ENCODE data around the gene APOO. TPM values are rescaled to one million over a fixed set of nuclear protein-coding genes. Genes with fewer than 3 reads are reported as not detected.

Gene APOO
- total RNA-seq, 1 experiment from 2014 or later: 20.2 TPM

- no peak for DNase-seq
- no peaks in the 10 kb centered on the region for H3K27me3 ChIP-seq
- no peaks in the 10 kb centered on the region; the same call in 1 of the 2 replicates for H3K36me3 ChIP-seq
- H3K9me3 ChIP-seq: no peaks in the 10 kb centered on the region
- no peak overlapping the region for H3K4me3 ChIP-seq
Measured at GRCh38 chrX:23845351-23845817, 62.4 kb downstream of the APOO start.

- Histone ChIP-seq H3K36me3 (no peaks in the 10 kb centered on the region), H3K9me3 (no peaks in the 10 kb centered on the region), H3K27me3 (no peaks in the 10 kb centered on the region), H3K4me3 (no peak overlapping the region)
- no peak for DNase-seq
Measured at GRCh38 chrX:23844502-23845138, 63.1 kb downstream of the APOO start.

- H3K27me3 ChIP-seq: no peaks in the 10 kb centered on the region
- H3K36me3 ChIP-seq: no peaks in the 10 kb centered on the region
- no peak overlapping the region for H3K4me3 ChIP-seq
- no peaks in the 10 kb centered on the region for H3K9me3 ChIP-seq
- no peak for DNase-seq
Measured at GRCh38 chrX:23841847-23842522, 65.8 kb downstream of the APOO start.

- no peak for DNase-seq
- no peaks in the 10 kb centered on the region for H3K36me3 ChIP-seq
- no peaks in the 10 kb centered on the region for H3K9me3 ChIP-seq
- no peaks in the 10 kb centered on the region for H3K27me3 ChIP-seq
- H3K4me3 ChIP-seq: no peak overlapping the region
Measured at GRCh38 chrX:23840674-23841073, 67.1 kb downstream of the APOO start.

- no peak overlapping the region for H3K4me3 ChIP-seq
- H3K9me3 ChIP-seq: no peaks in the 10 kb centered on the region
- no peaks in the 10 kb centered on the region for H3K36me3 ChIP-seq
- no peak for DNase-seq
- no peaks in the 10 kb centered on the region for H3K27me3 ChIP-seq
Measured at GRCh38 chrX:23838953-23839352, 68.8 kb downstream of the APOO start.

- Histone ChIP-seq H3K9me3 (no peaks in the 10 kb centered on the region), H3K36me3 (no peaks in the 10 kb centered on the region), H3K4me3 (no peak overlapping the region), H3K27me3 (no peaks in the 10 kb centered on the region)
- no peak for DNase-seq
Measured at GRCh38 chrX:23832721-23833120, 75.0 kb downstream of the APOO start.

GRCh38 chrX:23828881-23829280 lies 78.9 kb downstream of the APOO start:
- DNase-seq: no peak
- H3K36me3 ChIP-seq: no peaks in the 10 kb centered on the region
- H3K4me3 ChIP-seq: no peak overlapping the region
- no peaks in the 10 kb centered on the region for H3K27me3 ChIP-seq
- H3K9me3 ChIP-seq: no peaks in the 10 kb centered on the region

GRCh38 chrX:23826653-23827052 lies 81.1 kb downstream of the APOO start:
- Histone ChIP-seq H3K36me3 (no peaks in the 10 kb centered on the region), H3K27me3 (no peaks in the 10 kb centered on the region), H3K9me3 (no peaks in the 10 kb centered on the region), H3K4me3 (no peak overlapping the region)
- DNase-seq: no peak

- no peak for DNase-seq
- Histone ChIP-seq H3K9me3 (no peaks in the 10 kb centered on the region), H3K27me3 (no peaks in the 10 kb centered on the region), H3K36me3 (no peaks in the 10 kb centered on the region), H3K4me3 (no peak overlapping the region)
Measured at GRCh38 chrX:23826216-23826615, 81.5 kb downstream of the APOO start.

GRCh38 chrX:23825675-23826074 lies 82.1 kb downstream of the APOO start:
- H3K27me3 ChIP-seq: no peaks in the 10 kb centered on the region
- H3K36me3 ChIP-seq: no peaks in the 10 kb centered on the region
- no peak overlapping the region for H3K4me3 ChIP-seq
- no peak for DNase-seq
- no peaks in the 10 kb centered on the region for H3K9me3 ChIP-seq

GRCh38 chrX:23822841-23823240 lies 84.9 kb downstream of the APOO start:
- Histone ChIP-seq H3K4me3 (no peak overlapping the region), H3K36me3 (no peaks in the 10 kb centered on the region), H3K27me3 (no peaks in the 10 kb centered on the region), H3K9me3 (no peaks in the 10 kb centered on the region)
- DNase-seq: no peak

- no peak overlapping the region for H3K4me3 ChIP-seq
- H3K27me3 ChIP-seq: no peaks in the 10 kb centered on the region
- H3K36me3 ChIP-seq: no peaks in the 10 kb centered on the region
- no peaks in the 10 kb centered on the region for H3K9me3 ChIP-seq
- DNase-seq: no peak
Measured at GRCh38 chrX:23822397-23822796, 85.3 kb downstream of the APOO start.

- H3K9me3 ChIP-seq: no peaks in the 10 kb centered on the region
- H3K36me3 ChIP-seq: no peaks in the 10 kb centered on the region
- DNase-seq: no peak
- no peak overlapping the region for H3K4me3 ChIP-seq
- no peaks in the 10 kb centered on the region for H3K27me3 ChIP-seq
Measured at GRCh38 chrX:23821847-23822246, 85.9 kb downstream of the APOO start.

- H3K27me3 ChIP-seq: no peaks in the 10 kb centered on the region
- H3K36me3 ChIP-seq: no peaks in the 10 kb centered on the region
- no peak overlapping the region for H3K4me3 ChIP-seq
- no peaks in the 10 kb centered on the region for H3K9me3 ChIP-seq
- DNase-seq: no peak
Measured at GRCh38 chrX:23820235-23820782, 87.4 kb downstream of the APOO start.

- H3K9me3 ChIP-seq: no peaks in the 10 kb centered on the region
- DNase-seq: no peak
- no peak overlapping the region for H3K4me3 ChIP-seq
- H3K27me3 ChIP-seq: no peaks in the 10 kb centered on the region
- H3K36me3 ChIP-seq: no peaks in the 10 kb centered on the region
Measured at GRCh38 chrX:23819385-23820234, 88.1 kb downstream of the APOO start.

GRCh38 chrX:23817979-23818336 lies 89.8 kb downstream of the APOO start:
- H3K36me3 ChIP-seq: no peaks in the 10 kb centered on the region
- no peaks in the 10 kb centered on the region for H3K9me3 ChIP-seq
- DNase-seq: no peak
- no peak overlapping the region for H3K4me3 ChIP-seq
- H3K27me3 ChIP-seq: no peaks in the 10 kb centered on the region

GRCh38 chrX:23816179-23816578 lies 91.6 kb downstream of the APOO start:
- no peaks in the 10 kb centered on the region for H3K36me3 ChIP-seq

More at GRCh38 chrX:23816179-23816578, 91.6 kb downstream of the APOO start:
- DNase-seq: no peak
- Histone ChIP-seq H3K9me3 (no peaks in the 10 kb centered on the region), H3K27me3 (no peaks in the 10 kb centered on the region), H3K4me3 (no peak overlapping the region)
